ENCODE data around the gene ABI2. TPM values are rescaled to one million over a fixed set of nuclear protein-coding genes. Genes with fewer than 3 reads are reported as not detected.

Gene ABI2
- total and polyA plus RNA-seq, 4 donors: 5.4 to 10.5 (median 7.6) TPM

DNA sequence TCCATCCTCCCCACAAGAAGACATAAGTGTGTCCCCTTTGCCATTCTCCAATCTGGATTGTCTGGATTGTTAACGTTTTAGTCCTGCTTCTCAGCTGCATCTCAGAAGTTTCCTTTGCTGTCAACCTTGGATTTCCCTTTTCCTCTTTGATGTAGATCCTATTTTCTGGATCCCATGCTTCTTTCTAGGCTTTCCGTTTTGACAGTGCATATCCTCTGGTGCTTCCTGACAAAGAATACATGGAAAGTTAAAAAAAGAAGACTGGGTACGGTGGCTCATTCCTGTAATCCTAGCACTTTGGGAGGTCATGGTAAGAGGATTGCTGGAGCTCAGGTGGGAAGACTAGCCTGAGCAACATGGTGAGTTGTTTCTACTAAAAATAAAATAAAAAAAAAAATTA, 26.8 kb downstream of the ABI2 start:
- Histone ChIP-seq H3K27me3 (ENCODE audit: control insufficient read depth in 4 of 4, insufficient read depth in 4 of 4, low read length in 3 of 4) (no peaks in the 10 kb centered on the region), H3K36me3 (ENCODE audit: control insufficient read depth in 4 of 4, insufficient read depth in 3 of 4, low read depth in 1 of 4, low read length in 3 of 4) (no peaks in the 10 kb centered on the region), H3K4me3 (ENCODE audit: low read depth in 1 of 3, low read length in 3 of 3) (no peak overlapping the region), H3K9me3 (ENCODE audit: control insufficient read depth in 4 of 4, low read length in 3 of 4) (no peaks in the 10 kb centered on the region), H3K27ac (ENCODE audit: low read depth in 1 of 2, low read length in 2 of 2) (no peak overlapping the region), H3K4me1 (ENCODE audit: control insufficient read depth in 4 of 4, insufficient read depth in 4 of 4, low read length in 3 of 4) (no peaks in the 10 kb centered on the region), H3K9ac (ENCODE audit: low read depth in 1 of 2, low read length in 2 of 2) (no peak overlapping the region)
- 83% methylated on average over 3 of the region's 3 CpGs for WGBS
- DNase-seq (ENCODE audit: low spot score): no peak
- TF ChIP-seq HNF4G (IDR thresholded peaks at IDR 0.05) (no peak), YY1 (IDR thresholded peaks at IDR 0.05) (no peak), TAF1 (conservative IDR thresholded peaks at IDR 0.05) (no peak), RAD21 (IDR thresholded peaks at IDR 0.05) (no peak), SP1 (IDR thresholded peaks at IDR 0.05) (no peak), JUND (IDR thresholded peaks at IDR 0.05) (no peak), EGR1 (IDR thresholded peaks at IDR 0.05; ENCODE audit: low read depth in 2 of 2) (no peak), GABPA (IDR thresholded peaks at IDR 0.05 in 1 of 2, conservative IDR thresholded peaks at IDR 0.05 in 1 of 2) (no peak), REST (IDR thresholded peaks at IDR 0.05) (no peak), FOXA2 (IDR thresholded peaks at IDR 0.05) (no peak)
- TF ChIP-seq, protein P1, sequence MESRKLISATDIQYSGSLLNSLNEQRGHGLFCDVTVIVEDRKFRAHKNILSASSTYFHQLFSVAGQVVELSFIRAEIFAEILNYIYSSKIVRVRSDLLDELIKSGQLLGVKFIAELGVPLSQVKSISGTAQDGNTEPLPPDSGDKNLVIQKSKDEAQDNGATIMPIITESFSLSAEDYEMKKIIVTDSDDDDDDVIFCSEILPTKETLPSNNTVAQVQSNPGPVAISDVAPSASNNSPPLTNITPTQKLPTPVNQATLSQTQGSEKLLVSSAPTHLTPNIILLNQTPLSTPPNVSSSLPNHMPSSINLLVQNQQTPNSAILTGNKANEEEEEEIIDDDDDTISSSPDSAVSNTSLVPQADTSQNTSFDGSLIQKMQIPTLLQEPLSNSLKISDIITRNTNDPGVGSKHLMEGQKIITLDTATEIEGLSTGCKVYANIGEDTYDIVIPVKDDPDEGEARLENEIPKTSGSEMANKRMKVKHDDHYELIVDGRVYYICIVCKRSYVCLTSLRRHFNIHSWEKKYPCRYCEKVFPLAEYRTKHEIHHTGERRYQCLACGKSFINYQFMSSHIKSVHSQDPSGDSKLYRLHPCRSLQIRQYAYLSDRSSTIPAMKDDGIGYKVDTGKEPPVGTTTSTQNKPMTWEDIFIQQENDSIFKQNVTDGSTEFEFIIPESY (IDR thresholded peaks at IDR 0.05): no peak

- Histone ChIP-seq H3K4me3 (ENCODE audit: low read depth in 1 of 3, low read length in 3 of 3) (no peak overlapping the region), H3K9ac (ENCODE audit: low read depth in 1 of 2, low read length in 2 of 2) (no peak overlapping the region), H3K27ac (ENCODE audit: low read depth in 1 of 2, low read length in 2 of 2) (no peak overlapping the region), H3K27me3 (ENCODE audit: control insufficient read depth in 4 of 4, insufficient read depth in 4 of 4, low read length in 3 of 4) (no peaks in the 10 kb centered on the region), H3K36me3 (ENCODE audit: control insufficient read depth in 4 of 4, insufficient read depth in 3 of 4, low read depth in 1 of 4, low read length in 3 of 4) (no peaks in the 10 kb centered on the region), H3K4me1 (ENCODE audit: control insufficient read depth in 4 of 4, insufficient read depth in 4 of 4, low read length in 3 of 4) (no peaks in the 10 kb centered on the region), H3K9me3 (ENCODE audit: control insufficient read depth in 4 of 4, low read length in 3 of 4) (no peaks in the 10 kb centered on the region)
- no peak for DNase-seq (ENCODE audit: low spot score)
- WGBS: 98% methylated on average over 1 of the region's 1 CpG
- TF ChIP-seq HNF4G (IDR thresholded peaks at IDR 0.05): no peak
- TF ChIP-seq RAD21 (IDR thresholded peaks at IDR 0.05): no peak
- TF ChIP-seq TAF1 (conservative IDR thresholded peaks at IDR 0.05): no peak
- no peak for TF ChIP-seq FOXA1 (IDR thresholded peaks at IDR 0.05)
- no peak for TF ChIP-seq RXRA (IDR thresholded peaks at IDR 0.05)
- TF ChIP-seq GABPA (IDR thresholded peaks at IDR 0.05 in 1 of 2, conservative IDR thresholded peaks at IDR 0.05 in 1 of 2): no peak
Observed at GRCh38 chr2:203359450-203359849, 31.3 kb downstream of the ABI2 start.

GRCh38 chr2:203360833-203361430, 32.7 kb downstream of the ABI2 start:
- Histone ChIP-seq H3K4me1 (ENCODE audit: control insufficient read depth in 4 of 4, insufficient read depth in 4 of 4, low read length in 3 of 4) (no peaks in the 10 kb centered on the region), H3K27ac (ENCODE audit: low read depth in 1 of 2, low read length in 2 of 2) (no peak overlapping the region), H3K27me3 (ENCODE audit: control insufficient read depth in 4 of 4, insufficient read depth in 4 of 4, low read length in 3 of 4) (no peaks in the 10 kb centered on the region), H3K9ac (ENCODE audit: low read depth in 1 of 2, low read length in 2 of 2) (no peak overlapping the region), H3K4me3 (ENCODE audit: low read depth in 1 of 3, low read length in 3 of 3) (no peak overlapping the region), H3K36me3 (ENCODE audit: control insufficient read depth in 4 of 4, insufficient read depth in 3 of 4, low read depth in 1 of 4, low read length in 3 of 4) (no peaks in the 10 kb centered on the region), H3K9me3 (ENCODE audit: control insufficient read depth in 4 of 4, low read length in 3 of 4) (no peaks in the 10 kb centered on the region)
- no peak for TF ChIP-seq HNF4G (IDR thresholded peaks at IDR 0.05)
- no peak for TF ChIP-seq GABPA (IDR thresholded peaks at IDR 0.05 in 1 of 2, conservative IDR thresholded peaks at IDR 0.05 in 1 of 2)
- TF ChIP-seq CTCF (IDR thresholded peaks at IDR 0.05; ENCODE audit: low read depth, low read length, missing input control): no peak
- TF ChIP-seq TAF1 (conservative IDR thresholded peaks at IDR 0.05): no peak
- TF ChIP-seq HNF4A (conservative IDR thresholded peaks at IDR 0.05): no peak
- no peak for DNase-seq (ENCODE audit: low spot score)
- WGBS: 92% methylated on average over 3 of the region's 3 CpGs

Data from liver (tissue), 9 donors.